NCI-H187 treated with DMSO at 0.1 percent for 48 hours (cell line): Measurements from ENCODE around the gene AP1S2.
"Not testable (repeated sequence)": the region's sequence is repeated elsewhere in the genome, so short reads cannot be mapped to it uniquely, and the experiment has no call there.

Experiments used
- DNase-seq: peaks from one replicate; lab custom pipeline; 2025; lab: John Stamatoyannopoulos, UW

Gene AP1S2

DNA sequence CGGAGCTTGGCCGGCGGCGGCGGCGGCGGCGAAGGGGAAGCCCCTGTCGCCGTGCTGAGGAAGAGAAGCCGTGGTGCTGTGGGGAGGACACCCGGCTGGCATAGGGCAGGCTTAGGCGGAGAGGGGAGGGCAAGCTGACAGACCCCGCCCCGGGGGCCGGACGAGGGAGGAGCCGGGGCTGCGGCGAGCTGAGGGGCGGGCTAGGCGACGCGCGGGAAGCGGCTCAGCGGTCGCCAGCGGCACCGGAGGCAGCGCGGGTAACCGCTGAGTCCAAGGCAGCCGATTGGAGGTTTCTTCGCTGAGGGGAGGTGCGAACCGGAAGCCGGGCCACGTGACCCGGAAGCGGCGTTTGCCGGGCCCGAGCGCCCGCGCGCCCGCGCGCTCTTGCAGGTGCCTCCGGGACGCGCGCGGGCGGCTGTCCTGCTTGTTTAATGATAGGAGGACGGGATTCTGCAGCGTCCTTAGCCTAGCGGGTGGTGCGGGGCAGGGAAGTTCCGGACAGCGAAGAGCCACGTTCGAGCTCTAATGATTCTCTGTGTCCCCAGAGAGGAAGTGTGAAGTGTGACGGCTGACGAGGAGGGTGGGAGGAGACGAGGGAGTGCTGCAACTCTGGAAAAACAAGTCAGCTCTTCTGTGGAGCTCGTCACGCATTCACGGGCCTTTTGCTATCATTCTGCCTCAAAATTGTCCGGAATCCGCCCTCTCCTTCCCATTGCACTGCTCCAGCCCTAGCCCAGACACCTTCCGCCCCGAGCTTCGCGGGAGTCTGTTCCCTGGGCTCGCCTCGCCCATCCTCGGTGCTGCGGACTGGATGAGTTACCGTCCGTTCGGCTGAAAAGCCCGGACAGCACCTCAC, at the start of gene AP1S2:
TSS of gene AP1S2 (minus strand) at position 102 of the 856 bp plus-strand sequence. CDS start 2,289 bp downstream, outside the sequence.
- DNase-seq = peak; percentile 72

DNA sequence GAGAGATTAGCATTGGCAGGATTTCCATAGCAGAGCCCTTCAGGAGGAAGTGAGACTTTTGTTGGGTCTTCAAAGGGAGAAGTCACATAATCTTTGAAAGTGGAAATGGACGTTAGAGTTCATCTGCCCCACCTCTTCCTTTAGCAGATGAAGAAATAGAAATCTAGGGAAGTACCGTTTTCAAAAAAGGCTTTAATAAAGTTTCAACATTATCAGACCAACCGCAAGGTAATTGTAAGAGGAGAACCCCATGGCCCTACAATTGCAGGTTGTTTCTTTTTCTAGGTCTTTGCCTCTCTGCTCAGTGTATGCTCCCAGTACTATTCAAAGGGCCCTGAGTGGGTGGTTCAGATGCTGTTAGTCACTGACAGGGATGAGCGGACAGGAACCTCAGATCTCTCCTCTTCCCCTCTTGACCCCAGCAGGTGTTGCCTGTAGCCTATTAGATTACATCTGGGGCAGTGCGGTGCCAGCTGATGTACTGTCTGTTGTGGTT, 48.6 kb upstream of the AP1S2 start:
- no peak for DNase-seq

DNA sequence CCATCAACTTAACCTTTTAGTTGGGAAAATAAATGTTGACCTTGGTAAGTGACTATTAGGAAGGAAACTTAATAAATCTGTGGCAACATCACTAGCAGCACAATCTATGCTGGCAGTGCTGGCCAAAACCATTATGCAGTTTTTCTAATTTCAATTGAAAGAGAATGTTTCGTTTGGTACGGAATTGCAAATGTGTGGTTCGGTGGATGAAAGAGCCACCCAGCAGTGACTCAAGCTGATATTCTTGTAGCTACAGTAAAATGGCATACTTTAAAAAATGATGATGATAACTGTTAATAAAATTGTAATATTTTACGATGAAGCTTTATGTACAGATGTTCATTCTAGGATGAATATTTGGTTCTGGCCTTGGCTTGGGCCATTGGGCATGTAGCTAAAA, 40.7 kb upstream of the AP1S2 start:
- no peak for DNase-seq

DNA sequence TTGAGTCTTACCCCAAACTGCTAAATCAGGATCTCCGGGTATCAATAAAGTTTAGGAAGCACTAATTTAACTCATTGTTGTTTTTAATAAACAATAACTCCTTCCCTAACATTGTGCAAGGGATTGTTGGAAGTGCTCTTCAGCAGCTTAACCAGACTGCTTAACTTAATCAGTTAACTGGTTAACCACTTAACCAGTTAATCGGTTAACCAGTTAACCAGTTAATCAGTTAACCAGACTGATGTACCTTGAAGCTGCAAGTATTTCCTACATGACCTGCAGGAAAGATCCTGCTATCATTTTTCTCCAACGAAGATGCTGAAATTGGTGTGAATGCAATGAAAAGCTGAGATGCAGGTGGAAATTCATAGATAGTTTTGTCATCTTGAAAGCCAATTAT, 40.1 kb upstream of the AP1S2 start:
- DNase-seq = no peak

DNA sequence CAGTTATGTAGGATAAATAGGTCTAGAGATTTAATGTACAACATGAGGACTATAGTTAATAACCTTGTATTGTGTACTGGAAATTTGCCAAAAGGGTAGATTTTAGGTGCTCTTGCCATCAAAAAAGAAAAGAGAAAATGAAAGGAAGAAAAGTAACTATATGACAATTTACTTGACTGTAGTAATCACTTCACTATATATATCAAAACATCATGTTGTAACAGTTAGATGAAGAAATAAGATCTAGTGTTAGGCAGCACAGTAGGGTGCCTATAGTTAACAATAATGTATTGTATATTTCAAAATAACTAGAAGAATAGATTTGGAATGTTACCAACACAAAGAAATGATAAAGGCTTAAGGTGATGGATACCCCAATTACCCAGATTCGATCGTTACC, 35.9 kb upstream of the AP1S2 start:
- DNase-seq = no peak

DNA sequence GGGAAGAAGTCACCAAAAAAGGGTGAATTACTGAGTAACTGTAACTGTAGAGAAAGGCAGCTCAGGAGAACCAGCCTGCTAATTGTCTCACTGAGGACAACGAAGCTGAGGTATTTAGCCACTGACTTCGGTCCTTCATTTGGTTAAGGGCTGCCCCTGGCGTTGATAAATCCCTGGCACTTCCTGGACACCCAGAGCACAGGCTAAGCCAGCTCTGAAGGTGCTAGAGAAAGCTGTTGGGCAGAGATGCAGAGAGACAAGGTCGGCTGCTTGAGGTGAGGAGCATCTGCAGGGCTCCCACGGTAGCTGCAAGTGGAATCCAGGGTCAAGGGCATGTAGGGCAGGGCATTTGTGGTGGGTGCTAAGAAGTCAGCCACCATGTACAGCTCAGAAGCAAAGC, 33.4 kb upstream of the AP1S2 start:
- no peak for DNase-seq

DNA sequence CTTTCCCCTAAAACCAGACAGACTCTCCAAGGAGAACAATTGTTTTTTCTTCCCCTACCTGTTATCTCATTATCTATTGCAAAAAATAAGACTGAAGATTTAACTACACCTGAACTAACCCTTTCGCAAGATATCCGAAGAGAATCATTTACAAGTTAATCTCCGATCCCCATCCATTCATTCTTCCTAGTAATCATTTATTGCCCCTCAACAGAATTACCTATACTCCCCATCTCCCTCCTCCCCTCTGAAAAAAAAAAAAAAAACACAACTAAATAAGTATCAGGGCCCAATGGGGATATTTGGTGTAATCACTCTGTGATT, 28.9 kb upstream of the AP1S2 start:
- DNase-seq = no peak

DNA sequence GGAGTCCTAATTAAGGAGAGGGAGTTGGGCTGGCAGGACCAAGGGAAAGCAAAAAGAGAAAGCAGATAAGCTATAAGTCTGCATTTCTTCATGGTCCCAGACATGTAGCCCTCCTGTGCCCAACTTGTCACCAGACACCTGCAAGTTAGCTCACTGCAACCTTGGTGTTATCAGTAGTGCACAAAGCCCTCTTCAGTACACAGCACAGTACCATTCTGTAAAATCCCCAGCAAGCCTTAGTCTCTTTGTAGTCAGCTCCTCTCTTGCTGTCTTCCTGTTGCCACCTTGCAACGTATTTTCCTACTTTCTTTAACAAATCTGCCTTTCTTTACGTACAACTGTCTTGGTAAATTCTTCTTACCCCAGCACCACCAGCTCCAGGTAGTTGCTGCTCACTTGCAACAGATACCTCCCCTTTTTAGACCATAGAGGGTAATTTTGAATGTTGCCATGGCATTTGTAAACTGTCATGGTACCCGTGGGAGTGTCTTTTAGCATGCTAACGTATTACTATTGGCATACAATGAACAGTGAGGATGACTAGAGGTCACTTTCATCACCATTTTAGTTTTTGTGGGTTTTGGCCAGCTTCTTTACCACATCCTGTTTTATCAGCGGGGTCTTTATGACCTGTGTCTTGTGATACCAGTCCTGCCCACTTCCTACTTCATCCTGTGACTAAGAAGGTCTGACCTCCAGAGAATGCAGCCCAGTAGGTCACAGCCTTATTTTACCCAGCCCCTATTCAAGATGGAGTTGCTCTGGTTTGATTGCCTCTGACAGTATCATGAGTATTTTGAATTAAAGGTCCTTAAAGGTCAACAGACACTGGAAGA, 28.3 kb upstream of the AP1S2 start:
- DNase-seq = no peak

DNA sequence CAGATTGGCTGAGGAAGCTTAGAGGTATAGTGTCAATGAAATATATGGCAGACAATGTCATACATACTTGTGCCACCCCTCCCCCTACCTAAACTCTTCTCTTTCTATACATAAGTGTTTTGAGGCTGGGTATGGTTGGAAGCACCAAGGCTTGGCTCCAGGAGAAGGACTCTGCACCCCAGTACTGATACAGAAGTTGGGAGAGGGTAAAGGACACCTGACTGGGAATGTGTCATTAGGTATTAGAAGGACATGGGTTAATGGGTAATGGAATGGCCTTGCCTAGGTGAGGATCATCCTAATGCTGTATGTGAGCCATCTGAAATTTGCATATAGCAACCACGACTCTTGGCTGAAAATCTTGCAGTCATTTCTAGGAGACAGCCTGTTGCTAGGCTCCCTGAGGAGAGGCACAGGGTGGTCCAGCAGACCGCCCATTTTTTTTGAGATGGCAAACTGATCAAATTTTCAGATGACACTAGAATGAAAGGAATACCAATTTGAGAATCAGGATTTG, 26.8 kb upstream of the AP1S2 start:
- no peak for DNase-seq

DNA sequence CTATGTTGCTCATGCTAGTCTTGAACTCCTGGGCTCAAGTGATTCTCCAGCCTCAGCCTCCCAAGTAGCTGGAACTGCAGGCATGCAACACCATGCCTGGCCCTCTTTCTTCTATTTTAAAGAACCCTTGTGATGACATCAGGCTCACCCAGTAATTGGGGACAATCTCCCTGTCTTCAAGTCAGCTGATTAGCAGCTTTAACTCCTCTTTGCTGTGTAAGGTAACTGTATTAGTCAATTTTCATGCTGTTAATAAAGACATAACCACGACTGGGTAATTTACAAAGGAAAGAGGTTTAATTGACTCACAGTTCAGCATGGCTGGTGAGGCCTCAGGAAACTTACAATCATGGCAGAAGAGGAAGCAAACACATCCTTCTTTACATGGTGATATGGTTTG, 23.3 kb upstream of the AP1S2 start:
- DNase-seq = not testable (repeated sequence)

DNA sequence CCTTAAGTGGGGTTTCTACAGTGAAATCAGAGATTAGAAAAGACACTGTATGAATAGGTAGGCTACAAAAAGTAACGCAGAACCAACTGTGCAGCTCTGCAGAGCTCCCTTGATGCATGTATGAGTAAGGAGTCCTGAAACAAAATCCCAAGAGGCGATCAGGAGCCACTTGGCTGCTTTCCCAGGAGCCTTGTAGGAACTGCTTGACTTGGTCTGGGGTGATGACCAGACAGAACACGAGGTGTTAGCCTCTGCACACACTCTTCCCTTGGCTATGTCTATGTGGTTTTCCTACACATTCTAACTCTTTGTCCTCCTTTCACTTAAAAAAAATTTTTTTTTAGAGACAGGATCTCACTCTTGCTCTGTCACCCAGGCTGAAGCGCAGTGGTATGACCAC, 22.8 kb upstream of the AP1S2 start:
- no peak for DNase-seq

DNA sequence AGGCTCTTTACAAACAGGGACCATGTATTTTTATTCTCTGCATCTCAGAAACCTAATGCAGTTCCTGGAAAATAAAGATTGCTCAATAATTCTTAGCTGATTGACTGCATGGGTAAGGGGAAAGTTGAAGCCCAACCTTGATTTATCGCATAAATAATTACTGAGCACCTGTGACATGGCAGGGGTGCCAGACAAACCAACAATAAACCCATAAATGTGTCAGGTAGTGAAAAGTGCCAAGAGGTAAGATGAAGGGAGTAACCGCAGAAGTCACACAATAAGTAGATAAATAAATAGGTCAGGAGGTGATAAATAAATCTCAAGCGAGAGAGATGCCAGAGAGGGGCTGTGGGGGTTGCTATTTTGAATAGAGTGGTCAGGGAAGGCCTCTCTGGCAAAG, 20.1 kb upstream of the AP1S2 start:
- DNase-seq = no peak

DNA sequence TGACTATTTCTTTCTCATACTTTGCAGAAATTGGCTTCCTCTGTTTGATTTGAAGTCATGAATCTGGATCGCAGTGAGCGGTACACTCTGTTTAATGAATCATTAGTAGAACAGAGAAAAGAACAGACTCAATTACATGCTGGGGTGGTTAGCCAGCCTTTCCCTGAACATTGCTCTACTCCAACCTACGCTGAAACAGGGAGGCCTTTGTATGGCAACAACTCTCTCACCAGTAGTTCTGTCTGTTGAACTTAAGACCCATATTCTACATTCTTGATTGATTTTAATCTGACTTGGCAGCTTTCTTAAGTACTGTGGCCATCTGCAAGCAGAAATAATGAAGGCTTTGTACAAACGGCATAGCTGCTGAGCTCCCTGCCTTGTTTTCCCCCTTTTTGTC, 19.0 kb upstream of the AP1S2 start:
- no peak for DNase-seq

DNA sequence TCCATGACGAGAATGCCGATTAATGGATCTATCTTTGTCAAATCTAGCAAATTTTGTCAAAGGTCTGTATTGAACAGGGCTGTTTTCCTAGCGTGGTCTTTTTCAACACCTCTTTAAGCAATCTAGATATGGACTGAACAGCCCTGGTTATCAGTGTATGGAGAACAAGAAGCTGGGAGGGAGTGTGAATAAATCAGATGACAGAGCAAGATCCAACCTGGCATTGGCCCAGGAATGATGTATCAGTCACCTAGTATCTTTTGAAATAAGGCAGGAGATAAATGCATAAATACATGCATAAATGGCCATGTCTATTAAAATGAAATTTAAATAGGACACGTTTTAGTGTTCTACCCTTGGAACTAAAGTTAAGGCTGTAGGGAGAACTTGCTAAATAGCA, 15.7 kb upstream of the AP1S2 start:
- no peak for DNase-seq

DNA sequence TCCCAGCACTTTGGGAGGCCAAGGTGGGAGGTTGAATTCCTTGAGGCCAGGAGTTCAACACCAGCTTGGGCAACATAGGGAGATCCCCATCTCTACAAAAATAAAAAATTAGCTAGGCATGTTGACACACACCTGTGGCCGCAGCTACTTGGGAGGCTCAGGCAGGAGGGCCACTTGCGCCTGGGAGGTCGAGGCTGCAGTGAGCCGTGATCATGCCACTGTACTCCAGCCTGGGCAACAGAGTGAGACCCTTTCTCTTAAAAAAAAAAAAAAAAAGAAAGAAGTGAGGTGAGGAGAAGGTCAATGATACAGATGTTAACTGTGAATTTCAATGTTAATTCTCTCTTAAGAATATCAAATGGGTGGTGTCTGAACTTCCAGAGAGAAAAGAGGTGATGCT, 15.1 kb upstream of the AP1S2 start:
- DNase-seq = no peak

DNA sequence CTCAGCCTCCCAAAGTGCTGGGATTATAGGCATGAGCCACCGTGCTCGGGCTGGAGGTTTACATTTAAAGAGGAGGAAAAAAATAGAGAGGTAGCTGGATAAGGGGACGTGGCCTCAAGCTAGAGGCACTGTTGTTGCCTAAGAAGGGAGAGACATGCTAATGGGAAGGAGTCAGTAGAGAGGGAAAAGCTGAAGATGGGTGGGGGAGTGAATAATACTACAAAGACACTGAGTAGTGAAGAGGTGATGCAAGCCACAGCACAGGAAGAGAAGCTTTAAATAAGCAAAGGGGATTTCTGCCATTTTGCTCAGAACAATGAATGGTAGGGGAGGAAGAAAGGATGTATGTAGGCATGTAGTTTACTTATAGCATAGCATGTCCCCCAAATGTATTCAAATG, 11.5 kb upstream of the AP1S2 start:
- no peak for DNase-seq

DNA sequence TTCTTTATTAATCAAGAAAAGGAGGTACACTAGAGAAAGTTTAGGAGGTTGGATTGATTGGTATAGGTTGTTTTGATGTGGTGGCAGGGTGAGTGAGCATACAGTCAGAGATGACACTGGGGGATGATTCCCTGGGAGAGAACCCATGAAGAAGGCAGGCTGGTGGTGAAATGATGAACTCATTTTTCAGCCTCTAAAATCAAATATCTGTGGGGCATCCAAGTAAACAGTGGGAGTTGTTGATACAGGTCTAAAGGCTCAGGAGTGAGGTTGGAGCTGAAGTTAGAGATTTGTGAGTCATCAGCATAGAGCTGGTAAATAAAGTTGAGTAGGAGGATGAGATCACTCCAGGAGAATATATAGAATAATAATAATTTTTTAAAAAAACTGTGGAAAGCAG, 10.0 kb upstream of the AP1S2 start:
- no peak for DNase-seq

DNA sequence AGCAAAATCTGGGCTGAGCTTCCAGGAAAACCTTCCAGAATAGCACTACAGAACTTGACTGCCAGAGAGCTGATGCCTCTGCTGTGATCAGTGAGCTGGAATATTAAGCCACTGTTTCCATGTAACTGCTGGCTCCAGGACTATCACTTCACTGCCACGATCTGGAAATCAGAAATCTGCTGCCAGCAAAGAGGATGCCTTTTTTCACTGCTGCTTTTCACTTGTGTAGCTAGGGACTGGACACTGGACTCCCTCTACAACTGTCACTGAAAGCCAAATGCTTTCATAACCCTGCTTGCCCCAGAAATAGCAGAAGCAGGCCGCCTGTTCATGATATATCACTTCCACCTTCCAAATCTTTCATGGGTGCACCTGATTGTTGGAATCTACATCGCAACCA, 9.4 kb upstream of the AP1S2 start:
- no peak for DNase-seq

DNA sequence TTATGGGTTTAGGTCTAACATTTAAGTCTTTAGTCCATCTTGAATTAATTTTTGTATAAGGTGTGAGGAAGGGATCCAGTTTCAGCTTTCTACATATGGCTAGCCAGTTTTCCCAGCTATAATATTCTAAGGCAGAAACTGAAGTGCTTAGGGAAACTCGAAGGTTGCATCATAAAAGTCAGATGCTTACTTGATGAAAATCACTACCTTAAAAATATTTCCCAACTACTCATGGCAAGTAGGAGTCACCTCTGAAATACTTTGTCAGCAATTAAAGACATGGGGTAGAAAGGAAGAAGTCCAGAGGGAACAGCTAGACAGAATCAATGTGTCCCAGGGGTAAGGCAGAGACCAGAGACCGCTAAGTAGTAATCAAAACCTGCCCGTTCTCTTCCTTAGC, 6.3 kb upstream of the AP1S2 start:
- no peak for DNase-seq

DNA sequence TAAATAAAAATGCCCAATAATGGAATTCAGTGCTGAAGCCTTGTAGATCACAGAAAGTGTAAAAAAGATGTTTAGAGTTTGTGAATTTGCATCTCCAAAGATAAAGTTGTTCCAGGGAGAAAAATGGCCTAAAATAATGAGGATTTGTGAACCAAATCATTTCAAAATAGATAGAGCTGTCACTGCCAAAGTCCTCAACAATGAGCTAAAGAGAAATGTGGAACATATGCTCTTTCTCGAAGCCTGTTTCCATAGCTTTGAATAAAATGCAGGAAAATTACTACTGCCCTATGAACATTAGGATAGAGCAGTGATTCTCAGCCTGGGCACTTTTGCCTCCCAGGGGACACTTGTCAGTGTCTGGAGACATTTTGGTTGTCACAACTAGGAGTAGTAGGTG, 3.4 kb upstream of the AP1S2 start:
- DNase-seq = no peak

DNA sequence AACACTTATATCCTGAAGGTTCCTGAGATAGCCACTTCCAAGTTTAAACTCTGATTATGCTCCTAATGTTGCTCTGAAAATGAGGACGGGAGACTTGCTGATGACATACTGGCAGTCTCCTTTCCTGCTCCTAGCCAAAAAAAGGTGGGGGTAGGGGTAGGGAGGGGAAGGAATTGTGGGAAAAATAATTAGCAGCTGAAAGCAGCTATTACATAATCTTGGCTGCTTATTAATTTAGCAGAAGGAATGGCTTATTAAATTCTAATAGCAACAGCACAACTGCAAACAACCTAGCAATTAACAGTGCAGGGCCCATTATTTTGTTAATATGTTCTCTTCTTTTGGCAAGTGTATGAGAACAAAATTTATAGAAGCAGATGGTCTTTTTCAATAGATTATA, 2.0 kb upstream of the AP1S2 start:
- DNase-seq = no peak

DNA sequence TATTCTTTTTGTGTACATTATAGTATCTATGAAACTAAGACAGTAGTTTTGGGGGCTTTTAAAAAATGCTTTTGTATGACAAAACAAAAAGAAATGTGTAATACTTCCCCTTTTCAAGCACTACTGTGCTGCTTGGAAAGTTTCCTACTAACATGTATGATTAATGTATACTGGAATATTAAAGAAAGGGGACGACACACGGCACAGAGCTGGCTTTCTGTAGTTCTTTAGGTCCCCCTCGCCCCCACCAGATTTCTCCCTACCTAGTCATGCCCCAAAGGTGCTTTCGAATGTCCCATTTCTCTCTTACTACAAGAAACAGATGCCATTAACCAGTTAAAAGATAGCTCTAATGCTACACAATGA, 1.6 kb upstream of the AP1S2 start:
- no peak for DNase-seq

DNA sequence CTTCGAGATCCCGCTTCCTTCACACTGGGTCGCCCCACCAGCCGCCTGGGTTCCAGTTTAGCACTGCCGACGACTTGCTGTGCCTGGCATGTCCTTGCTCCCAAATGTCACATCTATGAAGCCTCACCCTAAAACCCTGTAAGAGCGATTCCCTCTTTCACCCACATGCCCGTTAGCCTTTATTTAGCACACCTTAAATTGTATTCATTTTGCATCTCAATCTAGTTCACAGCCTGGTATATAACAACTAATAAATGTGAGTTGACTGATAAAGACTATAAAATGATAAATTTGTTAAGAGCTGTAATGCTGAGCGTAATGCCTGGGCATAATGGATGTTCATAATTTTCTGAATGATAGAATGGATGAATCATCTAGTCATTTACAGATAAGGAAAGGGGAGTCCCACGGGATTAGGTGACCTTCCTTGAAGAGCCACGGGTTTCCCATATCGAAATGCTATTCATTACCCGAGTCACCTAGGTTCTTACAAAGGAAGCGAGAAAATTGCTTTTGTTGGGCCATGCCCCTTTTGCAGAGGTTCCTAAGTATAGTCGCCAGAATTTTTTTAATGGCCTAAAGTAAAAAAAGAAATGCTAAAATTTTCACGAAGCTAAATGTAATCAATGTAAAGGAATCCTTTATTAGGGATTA, 1.1 kb upstream of the AP1S2 start:
- no peak for DNase-seq
